NCI-H2227 (cell line): ENCODE results near the gene F8.

Source experiments
- DNase-seq: peaks from one replicate; lab custom pipeline; 2025; ENCODE audit not compliant: unreplicated experiment; lab: John Stamatoyannopoulos, UW

F8 gene

GRCh38 chrX:154791939-154792338 is 230.6 kb downstream of the F8 start:
- no peak for DNase-seq

GRCh38 chrX:154791467-154791866 is 231.1 kb downstream of the F8 start:
- DNase-seq = no peak
